Measurements from ENCODE around the gene SCYL2.

SCYL2 gene

DNA sequence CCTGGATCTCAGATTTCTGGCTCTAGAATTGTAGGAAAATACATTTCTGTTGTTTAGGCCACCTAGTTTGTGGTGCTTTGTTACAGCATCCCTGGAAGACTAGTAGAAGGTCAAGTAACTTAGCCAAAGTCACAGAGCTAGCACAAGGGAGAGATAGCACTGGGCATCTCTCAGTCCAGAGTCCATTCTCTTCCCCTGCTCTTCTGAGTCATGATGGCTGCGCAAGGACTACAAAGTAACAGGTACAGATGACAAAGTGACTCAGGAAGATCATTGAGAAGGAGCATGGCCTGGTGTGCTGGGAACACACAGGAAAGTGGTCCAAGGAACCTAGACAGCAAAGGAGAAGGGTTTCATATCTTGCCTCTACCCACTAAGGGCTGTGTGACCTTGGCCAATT is 109.2 kb downstream of the SCYL2 start:
- H3K9me3 ChIP-seq (ENCODE audit: control extremely low read depth in 1 of 5, control insufficient read depth in 4 of 5, insufficient read depth in 2 of 5, low read depth in 1 of 5, low read length in 4 of 5), result no peaks in the 10 kb centered on the region
- no peak overlapping the region for H3K27ac ChIP-seq (ENCODE audit: insufficient read depth in 1 of 2, low read depth in 1 of 2, low read length in 2 of 2, poor library complexity in 1 of 2, severe bottlenecking in 2 of 2)
- ChIA-PET POLR2A (no interaction called here), CTCF (interaction anchor here (0.9 kb wide), 1 partner anchor 9 kb away, joined by 3 read pairs; no protein-coding TSS in a partner anchor)
- H3K36me3 ChIP-seq (ENCODE audit: control insufficient read depth in 4 of 4, insufficient read depth in 4 of 4, low read length in 3 of 4), result no peaks in the 10 kb centered on the region
- DNase-seq, result no peak
- H3K4me3 ChIP-seq (ENCODE audit: control insufficient read depth in 1 of 7, extremely low read depth in 1 of 7, insufficient read depth in 4 of 7, low read depth in 2 of 7, low read length in 6 of 7), result no peak overlapping the region
- WGBS (ENCODE audit: insufficient coverage), result 33% methylated on average over 1 of the region's 1 CpG
- H3K27me3 ChIP-seq (replicated peaks in 2 of 5; ENCODE audit: control insufficient read depth in 4 of 5, insufficient read depth in 5 of 5, low read length in 4 of 5), result peaks cover 0 to 10% (median 0%) of the 10 kb centered on the region in 5 experiments
- H3K4me1 ChIP-seq (ENCODE audit: control extremely low read depth in 1 of 4, control insufficient read depth in 4 of 4, insufficient read depth in 4 of 4, low read length in 3 of 4), result no peaks in the 10 kb centered on the region

DNA sequence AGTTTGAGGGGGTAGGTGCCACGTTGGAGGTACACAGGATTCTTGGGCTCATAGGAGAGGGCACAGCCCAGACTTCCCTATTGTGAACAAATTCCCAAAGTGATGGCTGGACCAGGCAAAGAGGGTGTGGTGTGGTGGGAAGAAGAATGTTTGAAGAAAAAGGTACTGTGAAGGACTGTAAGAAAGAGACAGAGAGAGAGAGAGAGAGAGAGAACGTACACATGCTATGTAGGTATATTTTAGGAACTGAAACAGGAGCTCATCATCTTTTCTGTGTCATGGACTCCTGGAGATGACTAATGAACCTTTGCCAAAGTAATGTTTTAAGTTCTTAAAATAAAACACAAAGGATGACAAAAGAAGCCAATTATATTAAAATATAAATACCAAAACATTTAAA is 114.4 kb downstream of the SCYL2 start:
- Histone ChIP-seq H3K27ac (ENCODE audit: insufficient read depth in 1 of 2, low read depth in 1 of 2, low read length in 2 of 2, poor library complexity in 1 of 2, severe bottlenecking in 2 of 2) (no peak overlapping the region), H3K9me3 (ENCODE audit: control extremely low read depth in 1 of 5, control insufficient read depth in 4 of 5, insufficient read depth in 2 of 5, low read depth in 1 of 5, low read length in 4 of 5) (no peaks in the 10 kb centered on the region), H3K36me3 (ENCODE audit: control insufficient read depth in 4 of 4, insufficient read depth in 4 of 4, low read length in 3 of 4) (no peaks in the 10 kb centered on the region), H3K4me3 (ENCODE audit: control insufficient read depth in 1 of 7, extremely low read depth in 1 of 7, insufficient read depth in 4 of 7, low read depth in 2 of 7, low read length in 6 of 7) (no peak overlapping the region), H3K4me1 (ENCODE audit: control extremely low read depth in 1 of 4, control insufficient read depth in 4 of 4, insufficient read depth in 4 of 4, low read length in 3 of 4) (no peaks in the 10 kb centered on the region), H3K27me3 (replicated peaks in 2 of 5; ENCODE audit: control insufficient read depth in 4 of 5, insufficient read depth in 5 of 5, low read length in 4 of 5) (peaks cover 0 to 2% (median 0%) of the 10 kb centered on the region in 5 experiments)
- no peak for DNase-seq
- ChIA-PET CTCF (no interaction called here), POLR2A (no interaction called here)
- WGBS (ENCODE audit: insufficient coverage), result 94% methylated on average over 2 of the region's 2 CpGs

DNA sequence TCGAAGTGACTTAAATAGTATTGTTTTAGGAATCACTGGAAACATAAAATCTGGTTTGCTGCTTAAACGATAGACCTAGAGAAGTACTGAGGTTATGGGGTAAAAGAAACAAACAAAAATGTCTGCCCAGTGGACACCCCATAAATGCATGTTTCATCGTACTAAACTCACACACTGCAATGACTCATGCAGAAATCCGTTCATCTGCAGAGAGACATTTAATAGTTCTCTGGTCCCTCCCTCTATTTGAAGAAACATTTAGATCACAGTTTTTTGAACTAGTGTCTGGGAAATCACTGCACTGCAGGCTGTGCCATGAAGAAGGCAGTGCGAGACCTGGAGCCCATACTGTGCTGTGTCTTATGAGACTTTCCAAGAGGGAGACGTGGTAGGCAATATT is 115.4 kb downstream of the SCYL2 start:
- no peak overlapping the region for H3K27ac ChIP-seq (ENCODE audit: insufficient read depth in 1 of 2, low read depth in 1 of 2, low read length in 2 of 2, poor library complexity in 1 of 2, severe bottlenecking in 2 of 2)
- H3K27me3 ChIP-seq (replicated peaks in 2 of 5; ENCODE audit: control insufficient read depth in 4 of 5, insufficient read depth in 5 of 5, low read length in 4 of 5), result peaks cover 0 to 2% (median 0%) of the 10 kb centered on the region in 5 experiments
- ChIA-PET POLR2A (no interaction called here), CTCF (no interaction called here)
- WGBS (ENCODE audit: insufficient coverage), result 94% methylated on average over 3 of the region's 6 CpGs
- no peak overlapping the region for H3K4me3 ChIP-seq (ENCODE audit: control insufficient read depth in 1 of 7, extremely low read depth in 1 of 7, insufficient read depth in 4 of 7, low read depth in 2 of 7, low read length in 6 of 7)
- H3K36me3 ChIP-seq (ENCODE audit: control insufficient read depth in 4 of 4, insufficient read depth in 4 of 4, low read length in 3 of 4), result no peaks in the 10 kb centered on the region
- no peaks in the 10 kb centered on the region for H3K9me3 ChIP-seq (ENCODE audit: control extremely low read depth in 1 of 5, control insufficient read depth in 4 of 5, insufficient read depth in 2 of 5, low read depth in 1 of 5, low read length in 4 of 5)
- no peaks in the 10 kb centered on the region for H3K4me1 ChIP-seq (ENCODE audit: control extremely low read depth in 1 of 4, control insufficient read depth in 4 of 4, insufficient read depth in 4 of 4, low read length in 3 of 4)
- no peak for DNase-seq

DNA sequence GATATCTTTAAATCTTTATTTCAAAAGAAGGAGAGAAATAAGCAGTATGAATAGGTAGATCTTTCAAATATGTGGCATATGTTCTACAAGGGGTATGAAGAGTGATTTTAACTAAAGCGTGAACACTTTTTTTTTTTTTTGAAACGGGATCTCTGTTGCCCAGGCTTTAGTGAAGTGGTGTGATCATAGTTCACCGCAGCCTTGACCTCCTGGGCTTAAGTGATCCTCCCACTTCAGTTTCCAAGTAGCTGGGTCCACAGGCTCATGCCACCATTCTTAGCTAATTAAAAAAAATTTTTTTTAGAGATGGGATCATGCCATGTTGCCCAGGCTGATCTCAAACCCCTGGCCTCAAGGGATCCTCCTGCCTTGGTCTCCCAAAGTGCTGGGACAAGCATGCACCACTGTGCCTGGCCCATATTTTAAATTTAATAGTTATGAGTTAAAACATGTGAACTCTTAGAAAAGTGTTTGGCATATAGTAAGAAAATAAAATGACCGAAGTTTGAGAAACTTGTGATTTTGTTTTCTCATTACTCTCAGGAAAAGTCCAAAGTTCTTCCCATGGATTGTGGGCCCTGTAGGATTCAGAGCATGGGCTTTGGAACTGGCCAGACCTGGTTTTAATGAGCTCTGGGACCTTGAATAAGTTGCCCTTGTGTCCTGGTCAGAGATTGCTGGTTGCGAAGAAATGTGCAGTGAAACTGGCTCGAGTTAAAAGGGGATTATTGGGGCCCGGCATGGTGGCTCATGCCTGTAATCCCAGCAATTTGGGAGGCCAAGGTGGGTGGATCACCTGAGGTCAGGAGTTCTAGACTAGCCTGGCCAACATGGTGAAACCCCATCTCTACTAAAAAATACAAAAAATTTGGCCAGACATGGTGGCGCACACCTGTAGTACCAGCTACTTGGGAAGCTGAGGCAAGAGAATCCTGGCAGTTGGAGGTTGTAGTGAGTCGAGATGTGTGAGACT is 116.9 kb downstream of the SCYL2 start:
- CTCF ChIA-PET, result no interaction called here
- no peak for DNase-seq
- H3K27ac ChIP-seq (ENCODE audit: insufficient read depth in 1 of 2, low read depth in 1 of 2, low read length in 2 of 2, poor library complexity in 1 of 2, severe bottlenecking in 2 of 2), result no peak overlapping the region
- H3K4me1 ChIP-seq (ENCODE audit: control extremely low read depth in 1 of 4, control insufficient read depth in 4 of 4, insufficient read depth in 4 of 4, low read length in 3 of 4), result no peaks in the 10 kb centered on the region
- 98% methylated on average over 4 of the region's 9 CpGs for WGBS (ENCODE audit: insufficient coverage)
- POLR2A ChIA-PET, result no interaction called here
- H3K36me3 ChIP-seq (ENCODE audit: control insufficient read depth in 4 of 4, insufficient read depth in 4 of 4, low read length in 3 of 4), result no peaks in the 10 kb centered on the region
- no peaks in the 10 kb centered on the region for H3K9me3 ChIP-seq (ENCODE audit: control extremely low read depth in 1 of 5, control insufficient read depth in 4 of 5, insufficient read depth in 2 of 5, low read depth in 1 of 5, low read length in 4 of 5)
- H3K27me3 ChIP-seq (replicated peaks in 2 of 5; ENCODE audit: control insufficient read depth in 4 of 5, insufficient read depth in 5 of 5, low read length in 4 of 5), result peaks cover 0 to 2% (median 0%) of the 10 kb centered on the region in 5 experiments
- H3K4me3 ChIP-seq (ENCODE audit: control insufficient read depth in 1 of 7, extremely low read depth in 1 of 7, insufficient read depth in 4 of 7, low read depth in 2 of 7, low read length in 6 of 7), result no peak overlapping the region

DNA sequence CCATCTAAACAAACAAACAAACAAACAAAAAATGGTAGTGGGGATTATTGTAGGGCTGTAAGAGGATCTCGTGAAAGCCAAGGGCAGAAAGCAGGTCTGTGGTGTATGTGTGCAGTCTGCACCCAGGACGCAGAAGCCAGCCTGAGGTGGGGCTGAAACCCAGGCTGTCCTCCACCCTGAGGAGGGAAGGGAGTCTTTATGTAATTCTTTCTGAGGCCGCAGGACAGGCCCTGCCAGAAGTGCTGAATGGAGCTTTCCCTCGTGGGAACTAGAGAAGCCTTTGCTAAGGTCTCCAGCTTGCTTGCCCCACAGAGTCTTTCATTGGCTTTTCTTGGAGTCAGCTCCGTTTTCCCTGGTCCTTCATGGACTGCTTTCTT is 117.6 kb downstream of the SCYL2 start:
- 87% methylated on average over 5 of the region's 5 CpGs for WGBS (ENCODE audit: insufficient coverage)
- ChIA-PET CTCF (interaction anchor here (1.4 kb wide), 1 partner anchor 8 kb away, joined by 3 read pairs; no protein-coding TSS in a partner anchor), POLR2A (no interaction called here)
- no peaks in the 10 kb centered on the region for H3K36me3 ChIP-seq (ENCODE audit: control insufficient read depth in 4 of 4, insufficient read depth in 4 of 4, low read length in 3 of 4)
- H3K27me3 ChIP-seq (replicated peaks in 2 of 5; ENCODE audit: control insufficient read depth in 4 of 5, insufficient read depth in 5 of 5, low read length in 4 of 5), result peaks cover 0 to 2% (median 0%) of the 10 kb centered on the region in 5 experiments
- DNase-seq, result no peak
- H3K4me3 ChIP-seq (ENCODE audit: control insufficient read depth in 1 of 7, extremely low read depth in 1 of 7, insufficient read depth in 4 of 7, low read depth in 2 of 7, low read length in 6 of 7), result no peak overlapping the region
- no peak overlapping the region for H3K27ac ChIP-seq (ENCODE audit: insufficient read depth in 1 of 2, low read depth in 1 of 2, low read length in 2 of 2, poor library complexity in 1 of 2, severe bottlenecking in 2 of 2)
- no peaks in the 10 kb centered on the region for H3K9me3 ChIP-seq (ENCODE audit: control extremely low read depth in 1 of 5, control insufficient read depth in 4 of 5, insufficient read depth in 2 of 5, low read depth in 1 of 5, low read length in 4 of 5)
- no peaks in the 10 kb centered on the region for H3K4me1 ChIP-seq (ENCODE audit: control extremely low read depth in 1 of 4, control insufficient read depth in 4 of 4, insufficient read depth in 4 of 4, low read length in 3 of 4)

DNA sequence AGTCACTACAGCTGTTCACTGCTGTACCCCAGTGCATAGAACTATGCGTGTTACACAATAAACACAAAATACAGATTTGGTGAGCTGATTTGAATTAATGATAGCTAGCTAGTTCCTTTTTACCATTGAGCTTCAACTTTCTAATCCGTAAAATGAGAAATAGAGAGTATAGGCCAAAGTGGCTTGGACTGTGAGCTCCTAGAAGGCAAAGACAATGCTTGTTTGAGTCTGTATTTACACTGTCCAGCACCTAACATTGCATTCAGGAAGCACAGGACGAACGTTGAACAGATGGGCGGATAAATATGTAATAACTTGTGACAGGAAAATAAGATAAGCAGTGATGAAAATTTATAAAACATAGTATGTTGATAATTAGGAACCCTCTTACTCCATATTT is 121.4 kb downstream of the SCYL2 start:
- no peak for DNase-seq
- H3K36me3 ChIP-seq (ENCODE audit: control insufficient read depth in 4 of 4, insufficient read depth in 4 of 4, low read length in 3 of 4), result no peaks in the 10 kb centered on the region
- ChIA-PET POLR2A (no interaction called here), CTCF (no interaction called here)
- no peaks in the 10 kb centered on the region for H3K4me1 ChIP-seq (ENCODE audit: control extremely low read depth in 1 of 4, control insufficient read depth in 4 of 4, insufficient read depth in 4 of 4, low read length in 3 of 4)
- no CpG with 5 or more reads among the region's 5 CpGs for WGBS (ENCODE audit: insufficient coverage)
- H3K27ac ChIP-seq (ENCODE audit: insufficient read depth in 1 of 2, low read depth in 1 of 2, low read length in 2 of 2, poor library complexity in 1 of 2, severe bottlenecking in 2 of 2), result no peak overlapping the region
- peaks cover 0 to 3% (median 0%) of the 10 kb centered on the region in 5 experiments for H3K27me3 ChIP-seq (replicated peaks in 2 of 5; ENCODE audit: control insufficient read depth in 4 of 5, insufficient read depth in 5 of 5, low read length in 4 of 5)
- H3K4me3 ChIP-seq (ENCODE audit: control insufficient read depth in 1 of 7, extremely low read depth in 1 of 7, insufficient read depth in 4 of 7, low read depth in 2 of 7, low read length in 6 of 7), result no peak overlapping the region
- no peaks in the 10 kb centered on the region for H3K9me3 ChIP-seq (ENCODE audit: control extremely low read depth in 1 of 5, control insufficient read depth in 4 of 5, insufficient read depth in 2 of 5, low read depth in 1 of 5, low read length in 4 of 5)

Measured in common myeloid progenitor, CD34-positive (primary cell).